Right cardiac atrium (tissue), 5 donors: Measurements from ENCODE around the gene USH2A. TPM values are rescaled to one million over a fixed set of nuclear protein-coding genes. Genes with fewer than 3 reads are reported as not detected.

Experiments used
- ATAC-seq, 2 donors: fragments of 200-7000 bp; cut with Tn5 transposase; one replicate each; pipeline versions ENCODE4 v1.8.0 to v1.9.1; 2020; ENCODE audit warnings: moderate library complexity in 2 of 2, mild to moderate bottlenecking in 1 of 2
- DNase-seq, 3 donors: peaks; one replicate each; pipeline ENCODE4 v3.0.0-alpha.2; 2020
- H3K27ac ChIP-seq: one replicate; pipeline ENCODE4 v1.5.1; 2013; ENCODE audit warnings: mild to moderate bottlenecking, low read length, control low read depth, moderate library complexity
- H3K27me3 ChIP-seq: one replicate; pipeline ENCODE4 v1.6.1; 2013; ENCODE audit not compliant: control insufficient read depth, insufficient read depth
- H3K4me1 ChIP-seq: one replicate; pipeline ENCODE4 v1.6.1; 2013; ENCODE audit warnings: low read length; ENCODE audit not compliant: control insufficient read depth, insufficient read depth
- H3K4me3 ChIP-seq: one replicate; pipeline ENCODE4 v1.5.1; 2013; ENCODE audit warnings: low read length, control low read depth
- H3K9me3 ChIP-seq: one replicate; pipeline ENCODE4 v1.6.1; 2013; ENCODE audit warnings: low read length; ENCODE audit not compliant: control insufficient read depth
- WGBS: extraction: QIAGEN DNeasy Blood & Tissue Kit; methylation state at CpG from one replicate; pipeline ENCODE4 v1.1.7; 2013; 5-methylcytosine and 5-hydroxymethylcytosine counted together
- intact Hi-C, 4 donors: fragments of 100-400 bp; cut with DNase I; formaldehyde crosslinking; loops; one replicate each; pipeline versions ENCODE4 v1.11.0 to v1.14.0; 2022 to 2023
- polyA plus RNA-seq: library from polyadenylated mRNA; stranded (reverse); fragments of 200-250 nt; gene quantifications from one replicate; pipeline ENCODE4 v1.2.3, GENCODE V29; 2013
- total RNA-seq, 4 donors: library from RNA; stranded (reverse); fragmentation: NEBNext Ultra II Directional; extraction: Animal tissue kit (Norgen Biotek cat#: 25700); gene quantifications; one replicate each; pipeline ENCODE4 v1.2.1, GENCODE V29; 2021
- donor health status: healthy with polysubstance abuse.
- donor health status: DM: no; HTN: yes; CAD: no.
- donor health status: DM: no; HTN: no; CAD: no.
- donor health status: DM: no; HTN: yes; CAD: no; lungs with severe emphysema.
- donor health status: DM: yes; HTN: yes; CAD: no.

Gene USH2A
- total and polyA plus RNA-seq, 5 donors, result 0.29 to 4.8 (median 3.5) TPM

GRCh38 chr1:216332003-216332402 lies 91.2 kb downstream of the USH2A start:
- WGBS, result 82% methylated on average over 2 of the region's 2 CpGs
- DNase-seq, result no peak
- H3K4me1 ChIP-seq, result no peaks in the 10 kb centered on the region
- H3K27me3 ChIP-seq, result no peaks in the 10 kb centered on the region
- no peak overlapping the region for H3K27ac ChIP-seq
- no peak overlapping the region for H3K4me3 ChIP-seq
- ATAC-seq, result no peak
- H3K9me3 ChIP-seq, result no peaks in the 10 kb centered on the region
- intact Hi-C loops, result no loop called here

- no peaks in the 10 kb centered on the region for H3K4me1 ChIP-seq
- no peak for DNase-seq
- no peak for ATAC-seq
- no peak overlapping the region for H3K27ac ChIP-seq
- H3K4me3 ChIP-seq, result no peak overlapping the region
- no peaks in the 10 kb centered on the region for H3K9me3 ChIP-seq
- no peaks in the 10 kb centered on the region for H3K27me3 ChIP-seq
- intact Hi-C loops, result no loop called here
These were observed 92.0 kb downstream of the USH2A start for GRCh38 chr1:216331211-216331610.

GRCh38 chr1:216330262-216330661 lies 93.0 kb downstream of the USH2A start:
- no peaks in the 10 kb centered on the region for H3K27me3 ChIP-seq
- 68% methylated on average over 2 of the region's 2 CpGs for WGBS
- H3K4me1 ChIP-seq, result no peaks in the 10 kb centered on the region
- DNase-seq (no peak), ATAC-seq (no peak)
- H3K9me3 ChIP-seq, result no peaks in the 10 kb centered on the region
- intact Hi-C loops, result no loop called here
- no peak overlapping the region for H3K4me3 ChIP-seq
- no peak overlapping the region for H3K27ac ChIP-seq

GRCh38 chr1:216325946-216326345 lies 97.3 kb downstream of the USH2A start:
- intact Hi-C loops, result no loop called here
- ATAC-seq, result no peak

GRCh38 chr1:216325336-216325735 lies 97.9 kb downstream of the USH2A start:
- H3K27ac ChIP-seq, result no peak overlapping the region
- 79% methylated on average over 7 of the region's 7 CpGs for WGBS
- H3K4me1 ChIP-seq, result no peaks in the 10 kb centered on the region
- H3K4me3 ChIP-seq, result no peak overlapping the region
- ATAC-seq, result no peak
- H3K9me3 ChIP-seq, result no peaks in the 10 kb centered on the region
- DNase-seq, result no peak
- intact Hi-C loops, result no loop called here
- no peaks in the 10 kb centered on the region for H3K27me3 ChIP-seq

More at GRCh38 chr1:216325946-216326345, 97.3 kb downstream of the USH2A start:
- Histone ChIP-seq H3K4me1 (no peaks in the 10 kb centered on the region), H3K9me3 (no peaks in the 10 kb centered on the region), H3K27ac (no peak overlapping the region), H3K27me3 (no peaks in the 10 kb centered on the region), H3K4me3 (no peak overlapping the region)
- WGBS, result 60% methylated on average over 2 of the region's 2 CpGs
- DNase-seq, result no peak

GRCh38 chr1:216323344-216323743 lies 99.9 kb downstream of the USH2A start:
- no peak for ATAC-seq
- H3K4me3 ChIP-seq, result no peak overlapping the region
- no peaks in the 10 kb centered on the region for H3K27me3 ChIP-seq
- no peaks in the 10 kb centered on the region for H3K4me1 ChIP-seq
- intact Hi-C loops, result no loop called here
- H3K9me3 ChIP-seq, result no peaks in the 10 kb centered on the region
- WGBS, result 77% methylated on average over 6 of the region's 6 CpGs
- DNase-seq, result no peak
- H3K27ac ChIP-seq, result no peak overlapping the region

- Histone ChIP-seq H3K9me3 (no peaks in the 10 kb centered on the region), H3K27ac (no peak overlapping the region), H3K4me1 (no peaks in the 10 kb centered on the region), H3K27me3 (no peaks in the 10 kb centered on the region), H3K4me3 (no peak overlapping the region)
- intact Hi-C loops, result no loop called here
- DNase-seq (no peak), ATAC-seq (no peak)
- 77% methylated on average over 3 of the region's 3 CpGs for WGBS
These were observed 108.7 kb downstream of the USH2A start for GRCh38 chr1:216314379-216315095.

GRCh38 chr1:216310776-216311175 lies 112.5 kb downstream of the USH2A start:
- Histone ChIP-seq H3K27me3 (no peaks in the 10 kb centered on the region), H3K4me3 (no peak overlapping the region), H3K27ac (no peak overlapping the region), H3K4me1 (no peaks in the 10 kb centered on the region), H3K9me3 (no peaks in the 10 kb centered on the region)
- no peak for DNase-seq
- intact Hi-C loops, result no loop called here
- no peak for ATAC-seq
- 9% methylated on average over 4 of the region's 4 CpGs for WGBS

- intact Hi-C loops, result no loop called here
- WGBS, result 79% methylated on average over 4 of the region's 4 CpGs
- no peak overlapping the region for H3K27ac ChIP-seq
- DNase-seq (peak in 1 of 3 donors; percentile 20), ATAC-seq (no peak)
- no peaks in the 10 kb centered on the region for H3K9me3 ChIP-seq
- no peaks in the 10 kb centered on the region for H3K27me3 ChIP-seq
- H3K4me1 ChIP-seq, result no peaks in the 10 kb centered on the region
- no peak overlapping the region for H3K4me3 ChIP-seq
These were observed 116.4 kb downstream of the USH2A start for GRCh38 chr1:216306830-216307229.

- no peak for ATAC-seq
- intact Hi-C loops, result no loop called here
- no peak overlapping the region for H3K27ac ChIP-seq
These were observed 119.6 kb downstream of the USH2A start for GRCh38 chr1:216303690-216304089.

GRCh38 chr1:216293683-216294082 lies 129.6 kb downstream of the USH2A start:
- Histone ChIP-seq H3K4me3 (no peak overlapping the region), H3K27me3 (no peaks in the 10 kb centered on the region), H3K4me1 (no peaks in the 10 kb centered on the region), H3K9me3 (no peaks in the 10 kb centered on the region), H3K27ac (no peak overlapping the region)
- DNase-seq (no peak), ATAC-seq (no peak)
- WGBS, result 37% methylated on average over 6 of the region's 6 CpGs
- intact Hi-C loops, result no loop called here

More at GRCh38 chr1:216303690-216304089, 119.6 kb downstream of the USH2A start:
- no peaks in the 10 kb centered on the region for H3K9me3 ChIP-seq
- no peak for DNase-seq
- no peaks in the 10 kb centered on the region for H3K4me1 ChIP-seq
- H3K27me3 ChIP-seq, result no peaks in the 10 kb centered on the region
- no peak overlapping the region for H3K4me3 ChIP-seq

- Histone ChIP-seq H3K27me3 (no peaks in the 10 kb centered on the region), H3K9me3 (peaks cover 2% of the 10 kb centered on the region), H3K27ac (no peak overlapping the region), H3K4me1 (no peaks in the 10 kb centered on the region), H3K4me3 (no peak overlapping the region)
- intact Hi-C loops, result no loop called here
- ATAC-seq (no peak), DNase-seq (no peak)
- WGBS, result 43% methylated on average over 3 of the region's 3 CpGs
These were observed 133.2 kb downstream of the USH2A start for GRCh38 chr1:216290074-216290473.
